Measurements from ENCODE around the gene KRTAP2-4.
"Not testable (repeated sequence)": the region's sequence is repeated elsewhere in the genome, so short reads cannot be mapped to it uniquely, and the experiment has no call there.

The KRTAP2-4 gene

DNA sequence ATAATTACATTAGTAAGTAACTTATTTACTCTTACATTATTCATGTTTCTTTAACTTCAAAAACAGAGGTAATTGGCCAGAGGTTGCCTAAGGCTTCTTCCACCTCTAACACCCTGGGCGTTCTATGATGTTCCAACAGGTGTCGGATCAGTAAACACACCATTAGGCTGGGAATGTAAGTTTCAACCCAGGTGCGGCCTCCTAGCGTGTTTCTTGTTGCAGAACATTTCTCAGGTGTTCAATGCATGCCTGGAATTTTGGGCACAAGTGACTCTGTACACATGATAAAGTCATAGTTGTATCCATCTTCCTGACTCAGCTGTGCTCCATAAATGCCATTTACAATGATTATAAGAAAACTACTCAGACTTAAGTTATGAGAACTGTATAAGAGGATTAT is 11.7 kb downstream of the KRTAP2-4 start:
- no peak for DNase-seq (ENCODE audit: insufficient read length, low spot score)
- no peak for FAIRE-seq
- TF ChIP-seq SPI1 (IDR thresholded peaks at IDR 0.05; ENCODE audit: low read depth, low read length) (no peak), TAF1 (IDR thresholded peaks at IDR 0.05; ENCODE audit: low read depth, low read length) (no peak), POU2F2 (IDR thresholded peaks at IDR 0.05; ENCODE audit: low read depth, low read length) (no peak)

GRCh38 chr17:41052566-41052965 is 13.1 kb downstream of the KRTAP2-4 start:
- DNase-seq (ENCODE audit: insufficient read length, low spot score) = no peak
- no peak for FAIRE-seq
- no peak for TF ChIP-seq SPI1 (IDR thresholded peaks at IDR 0.05; ENCODE audit: low read depth, low read length)
- no peak for TF ChIP-seq POLR2A (IDR thresholded peaks at IDR 0.05; ENCODE audit: low read depth, low read length)
- no peak for TF ChIP-seq PAX5 (IDR thresholded peaks at IDR 0.05; ENCODE audit: insufficient read depth, low read length, severe bottlenecking)
- no peak for TF ChIP-seq POLR2AphosphoS5 (IDR thresholded peaks at IDR 0.05; ENCODE audit: low read depth, low read length)
- TF ChIP-seq POU2F2 (IDR thresholded peaks at IDR 0.05; ENCODE audit: low read depth, low read length) = no peak

GRCh38 chr17:41049110-41049509 is 16.6 kb downstream of the KRTAP2-4 start:
- DNase-seq (ENCODE audit: insufficient read length, low spot score) (no peak), FAIRE-seq (no peak)
- no peak for TF ChIP-seq SPI1 (IDR thresholded peaks at IDR 0.05; ENCODE audit: low read depth, low read length)
- TF ChIP-seq PAX5 (IDR thresholded peaks at IDR 0.05; ENCODE audit: insufficient read depth, low read length, severe bottlenecking) = no peak
- no peak for TF ChIP-seq POLR2AphosphoS5 (IDR thresholded peaks at IDR 0.05; ENCODE audit: low read depth, low read length)
- TF ChIP-seq TAF1 (IDR thresholded peaks at IDR 0.05; ENCODE audit: low read depth, low read length) = no peak
- TF ChIP-seq POLR2A (IDR thresholded peaks at IDR 0.05; ENCODE audit: low read depth, low read length) = no peak
- TF ChIP-seq POU2F2 (IDR thresholded peaks at IDR 0.05; ENCODE audit: low read depth, low read length) = no peak

DNA sequence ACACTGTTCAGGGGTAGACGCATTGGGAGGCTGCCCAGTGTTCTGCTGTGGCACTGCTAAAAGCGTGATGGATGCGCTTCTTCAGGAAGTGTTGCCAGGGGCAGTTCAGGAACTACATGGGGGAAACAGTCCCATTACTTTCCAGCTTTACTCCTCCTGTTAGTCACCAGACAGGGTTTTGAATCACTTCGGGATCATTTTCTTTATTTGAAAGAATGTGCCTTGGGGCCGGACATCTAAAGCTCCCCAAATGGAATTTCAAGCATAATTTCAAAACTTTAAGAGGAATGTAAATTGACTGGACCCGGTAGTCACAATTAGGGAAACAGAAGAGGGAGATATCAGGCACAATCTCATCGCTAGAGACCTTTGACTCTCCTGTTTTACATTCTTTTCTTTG is 17.2 kb downstream of the KRTAP2-4 start:
- TF ChIP-seq POLR2A (IDR thresholded peaks at IDR 0.05; ENCODE audit: low read depth, low read length) (no peak), SPI1 (IDR thresholded peaks at IDR 0.05; ENCODE audit: low read depth, low read length) (no peak), POLR2AphosphoS5 (IDR thresholded peaks at IDR 0.05; ENCODE audit: low read depth, low read length) (no peak), TAF1 (IDR thresholded peaks at IDR 0.05; ENCODE audit: low read depth, low read length) (no peak), PAX5 (IDR thresholded peaks at IDR 0.05; ENCODE audit: insufficient read depth, low read length, severe bottlenecking) (no peak), POU2F2 (IDR thresholded peaks at IDR 0.05; ENCODE audit: low read depth, low read length) (no peak)
- DNase-seq (ENCODE audit: insufficient read length, low spot score) (no peak), FAIRE-seq (no peak)

DNA sequence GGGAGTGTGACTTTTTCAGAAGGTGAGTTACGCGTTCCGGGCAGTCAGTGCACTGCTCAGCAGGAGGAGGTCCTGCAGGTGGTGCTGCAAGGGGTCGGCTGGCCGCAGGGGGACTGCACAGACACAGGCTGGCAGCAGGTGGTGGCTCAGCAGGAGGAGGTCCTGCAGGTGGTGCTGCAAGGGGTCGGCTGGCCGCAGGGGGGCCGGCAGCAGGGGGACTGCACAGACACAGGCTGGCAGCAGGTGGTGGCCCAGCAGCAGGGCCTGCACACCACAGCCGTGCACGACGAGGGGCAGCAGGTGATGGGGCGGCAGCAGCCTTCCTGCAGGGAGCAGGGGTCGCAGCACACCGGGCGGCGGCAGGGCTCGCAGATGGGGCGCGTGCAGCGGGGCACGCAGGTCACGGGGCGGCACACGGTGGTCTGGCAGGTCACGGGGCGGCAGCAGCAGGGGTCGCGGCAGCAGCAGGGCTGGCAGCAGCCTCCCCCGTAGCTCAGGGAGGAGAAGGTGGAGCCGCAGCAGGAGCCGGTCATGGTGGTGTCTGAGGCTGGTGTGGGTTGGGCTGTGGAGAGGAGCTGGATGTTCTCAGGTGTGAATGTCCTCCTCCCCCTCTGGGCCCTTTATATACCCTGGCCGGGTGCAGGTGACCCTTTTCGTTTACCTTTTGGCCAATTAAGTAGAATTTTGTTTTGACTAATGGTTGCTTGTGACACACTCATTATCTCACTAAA is 18.8 kb downstream of the KRTAP2-4 start, which contains the start of gene KRTAP2-1:
Gene KRTAP2-1, minus strand, starts transcription at position 582 of the 731 bp plus-strand sequence. Its CDS starts 49 bp downstream, at position 533.
- not testable (repeated sequence) for FAIRE-seq; DNase-seq (ENCODE audit: insufficient read length, low spot score)

DNA sequence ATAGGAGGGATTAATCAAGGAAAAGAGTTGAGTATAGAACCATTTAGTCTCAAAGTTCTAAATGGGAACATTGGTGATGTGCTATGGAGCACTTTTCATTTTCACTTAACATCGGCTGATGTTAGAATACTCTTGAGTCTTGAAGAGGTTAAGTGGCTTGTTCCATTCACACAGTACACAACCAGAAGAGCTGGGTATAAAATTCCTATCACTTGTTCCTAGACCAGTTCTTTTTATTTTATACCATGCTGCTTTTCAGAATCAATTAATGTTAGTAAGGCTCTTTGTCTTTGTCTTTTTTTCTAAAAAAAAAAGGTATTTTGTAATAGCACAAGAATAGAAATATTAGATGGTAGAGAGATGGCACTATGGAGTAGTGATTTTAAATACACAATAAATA is 22.7 kb downstream of the KRTAP2-4 start:
- no peak for FAIRE-seq
- no peak for DNase-seq (ENCODE audit: insufficient read length, low spot score)
- TF ChIP-seq SPI1 (IDR thresholded peaks at IDR 0.05; ENCODE audit: low read depth, low read length) (no peak), PAX5 (IDR thresholded peaks at IDR 0.05; ENCODE audit: insufficient read depth, low read length, severe bottlenecking) (no peak), POLR2AphosphoS5 (IDR thresholded peaks at IDR 0.05; ENCODE audit: low read depth, low read length) (no peak), POLR2A (IDR thresholded peaks at IDR 0.05; ENCODE audit: low read depth, low read length) (no peak), TAF1 (IDR thresholded peaks at IDR 0.05; ENCODE audit: low read depth, low read length) (no peak), POU2F2 (IDR thresholded peaks at IDR 0.05; ENCODE audit: low read depth, low read length) (no peak)

GRCh38 chr17:41040783-41041571 is 24.7 kb downstream of the KRTAP2-4 start, which contains the start of gene KRTAP1-1:
KRTAP1-1 (minus strand) TSS chr17:41041450; CDS start chr17:41041397, 53 bp downstream.
- FAIRE-seq; DNase-seq (ENCODE audit: insufficient read length, low spot score): not testable (repeated sequence)

- TF ChIP-seq TAF1 (IDR thresholded peaks at IDR 0.05; ENCODE audit: low read depth, low read length) (no peak), PAX5 (IDR thresholded peaks at IDR 0.05; ENCODE audit: insufficient read depth, low read length, severe bottlenecking) (no peak), POU2F2 (IDR thresholded peaks at IDR 0.05; ENCODE audit: low read depth, low read length) (no peak), POLR2AphosphoS5 (IDR thresholded peaks at IDR 0.05; ENCODE audit: low read depth, low read length) (no peak), SPI1 (IDR thresholded peaks at IDR 0.05; ENCODE audit: low read depth, low read length) (no peak), POLR2A (IDR thresholded peaks at IDR 0.05; ENCODE audit: low read depth, low read length) (no peak)
- FAIRE-seq (no peak), DNase-seq (ENCODE audit: insufficient read length, low spot score) (no peak)
These were observed 27.8 kb downstream of the KRTAP2-4 start for GRCh38 chr17:41037853-41038350.

DNA sequence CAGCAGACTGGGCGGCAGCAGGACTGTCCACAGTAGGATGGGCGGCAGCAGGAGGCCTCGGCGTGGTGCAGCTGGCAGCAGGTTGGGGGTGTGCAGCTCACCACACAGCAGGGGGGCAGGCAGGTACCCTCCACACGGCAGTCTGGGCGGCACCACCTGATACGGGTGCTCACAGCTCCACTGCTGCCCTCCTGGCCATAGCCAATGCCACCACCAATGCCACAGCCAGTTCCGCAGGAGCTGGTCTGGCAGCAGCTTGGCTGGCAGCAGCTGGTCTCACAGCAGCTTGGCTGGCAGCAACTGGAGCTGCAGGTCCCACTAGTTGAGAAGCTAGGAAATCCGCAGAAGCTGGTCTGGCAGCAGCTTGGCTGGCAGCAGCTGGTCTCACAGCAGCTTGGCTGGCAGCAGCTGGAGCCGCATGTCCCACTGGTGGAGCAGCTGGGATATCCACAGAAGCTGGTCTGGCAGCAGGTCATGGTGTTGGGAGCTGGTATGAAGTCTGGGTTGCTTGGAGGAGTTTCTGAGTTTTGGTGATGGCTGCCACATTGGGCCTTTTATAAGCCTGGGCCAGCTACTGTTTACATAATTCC is 31.2 kb downstream of the KRTAP2-4 start, which contains the start of gene KRTAP1-3:
Gene KRTAP1-3, minus strand, starts transcription at position 529 of the 590 bp plus-strand sequence. Its CDS starts 53 bp downstream, at position 476.
- FAIRE-seq; DNase-seq (ENCODE audit: insufficient read length, low spot score): not testable (repeated sequence)
